H9 (cell line): ENCODE data around the gene RBPJL. TPM values are rescaled to one million over a fixed set of nuclear protein-coding genes. Genes with fewer than 3 reads are reported as not detected.

ENCODE experiments used
- DNase-seq: peaks from one replicate; pipeline ENCODE4 v3.0.0-alpha.2; 2017
- H2AFZ ChIP-seq: one replicate; pipeline ENCODE4 v1.6.1; 2013; ENCODE audit warnings: mild to moderate bottlenecking, low read length, control low read depth, moderate library complexity
- H2AK5ac ChIP-seq: 2 replicates; pipeline ENCODE4 v1.6.1; 2013; ENCODE audit warnings: low read length, control low read depth, mixed read lengths; ENCODE audit not compliant: insufficient read length
- H2BK120ac ChIP-seq: one replicate; pipeline ENCODE4 v1.6.1; 2013; ENCODE audit warnings: low read depth, mild to moderate bottlenecking, low read length, control low read depth, inconsistent platforms; ENCODE audit not compliant: poor library complexity, severe bottlenecking
- H2BK12ac ChIP-seq: 2 replicates; pipeline ENCODE4 v1.6.1; 2013; ENCODE audit warnings: low read length, control low read depth, mixed read lengths, low read depth; ENCODE audit not compliant: insufficient read length
- H2BK15ac ChIP-seq: 2 replicates; pipeline ENCODE4 v1.6.1; 2013; ENCODE audit warnings: low read depth, low read length, control low read depth
- H2BK20ac ChIP-seq: one replicate; pipeline ENCODE4 v1.6.1; 2013; ENCODE audit warnings: low read depth, mild to moderate bottlenecking, low read length, control low read depth, inconsistent platforms; ENCODE audit not compliant: poor library complexity, severe bottlenecking
- H2BK5ac ChIP-seq: 2 replicates; pipeline ENCODE4 v1.6.1; 2013; ENCODE audit warnings: low read length, control low read depth, mixed read lengths; ENCODE audit not compliant: insufficient read length
- H3K14ac ChIP-seq: 2 replicates; pipeline ENCODE4 v1.6.1; 2013; ENCODE audit warnings: low read length, control low read depth; ENCODE audit not compliant: insufficient read depth
- H3K18ac ChIP-seq: 2 replicates; pipeline ENCODE4 v1.6.1; 2013; ENCODE audit warnings: low read depth, mild to moderate bottlenecking, mixed read lengths, low read length, control low read depth; ENCODE audit not compliant: insufficient read length
- H3K23ac ChIP-seq: 2 replicates; pipeline ENCODE4 v1.6.1; 2013; ENCODE audit warnings: low read length, control low read depth, mixed read lengths, low read depth; ENCODE audit not compliant: insufficient read length
- H3K23me2 ChIP-seq: 2 replicates; pipeline ENCODE4 v1.6.1; 2013; ENCODE audit warnings: low read depth, mild to moderate bottlenecking, mixed read lengths, low read length, control low read depth; ENCODE audit not compliant: insufficient read length, poor library complexity, severe bottlenecking
- H3K27ac ChIP-seq: 2 replicates; pipeline ENCODE4 v1.5.1; 2013; ENCODE audit warnings: low read length, control low read depth, mixed read lengths, low read depth; ENCODE audit not compliant: insufficient read length
- H3K27me3 ChIP-seq: 2 replicates; pipeline ENCODE4 v1.6.1; 2013; ENCODE audit warnings: low read length, control low read depth, inconsistent platforms; ENCODE audit not compliant: insufficient read depth
- H3K4ac ChIP-seq: 2 replicates; pipeline ENCODE4 v1.6.1; 2013; ENCODE audit warnings: low read depth, mild to moderate bottlenecking, control low read depth, inconsistent platforms, low read length, moderate library complexity
- H3K4me1 ChIP-seq: 2 replicates; pipeline ENCODE4 v1.6.1; 2013; ENCODE audit warnings: low read length, control low read depth, inconsistent platforms; ENCODE audit not compliant: insufficient read depth
- H3K4me2 ChIP-seq: 2 replicates; pipeline ENCODE4 v1.6.1; 2013; ENCODE audit warnings: low read length, control low read depth, mixed read lengths; ENCODE audit not compliant: insufficient read length, insufficient read depth
- H3K56ac ChIP-seq: 2 replicates; pipeline ENCODE4 v1.6.1; 2013; ENCODE audit warnings: low read depth, mild to moderate bottlenecking, mixed read lengths, low read length, control low read depth; ENCODE audit not compliant: insufficient read length
- H3K79me1 ChIP-seq: 2 replicates; pipeline ENCODE4 v1.6.1; 2013; ENCODE audit warnings: low read depth, mild to moderate bottlenecking, moderate library complexity, low read length, control low read depth, inconsistent platforms; ENCODE audit not compliant: insufficient read depth, poor library complexity, severe bottlenecking
- H3K79me2 ChIP-seq: 2 replicates; pipeline ENCODE4 v1.6.1; 2013; ENCODE audit warnings: low read length, control low read depth, inconsistent platforms; ENCODE audit not compliant: insufficient read depth
- H3K9ac ChIP-seq: 2 replicates; pipeline ENCODE4 v1.6.1; 2013; ENCODE audit warnings: low read length, control low read depth, mixed read lengths; ENCODE audit not compliant: insufficient read length; ENCODE audit errors: extremely low read depth
- H3K9me3 ChIP-seq: one replicate; pipeline ENCODE4 v1.6.1; 2013; ENCODE audit warnings: low read depth, low read length, inconsistent platforms; ENCODE audit not compliant: control insufficient read depth
- H3T11ph ChIP-seq: one replicate; pipeline ENCODE4 v1.6.1; 2013; ENCODE audit warnings: mild to moderate bottlenecking, low read length, control low read depth, inconsistent platforms
- H4K20me1 ChIP-seq: one replicate; pipeline ENCODE4 v1.6.1; 2013; ENCODE audit not compliant: control insufficient read depth, insufficient read length, insufficient read depth
- H4K5ac ChIP-seq: 2 replicates; pipeline ENCODE4 v1.6.1; 2013; ENCODE audit warnings: low read depth, mild to moderate bottlenecking, mixed read lengths, low read length, control low read depth; ENCODE audit not compliant: insufficient read length
- H4K8ac ChIP-seq: replicated peaks from 2 replicates; pipeline ENCODE4 v1.6.1; 2013; ENCODE audit warnings: low read length, control low read depth, mixed read lengths, low read depth; ENCODE audit not compliant: insufficient read length
- H4K91ac ChIP-seq: 2 replicates; pipeline ENCODE4 v1.6.1; 2013; ENCODE audit warnings: low read depth, mild to moderate bottlenecking, moderate library complexity, mixed read lengths, low read length, control low read depth; ENCODE audit not compliant: insufficient read length
- H3K27ac Mint-ChIP-seq, 3 experiments: 2 replicates in 2 of 3; 3 replicates in 1 of 3; pipeline ENCODE4 v1.8.0; 2020 to 2021; ENCODE audit warnings: mixed read lengths in 3 of 3, mild to moderate bottlenecking in 1 of 3, moderate library complexity in 1 of 3
- H3K27me3 Mint-ChIP-seq: 2 replicates; pipeline ENCODE4 v1.8.0; 2021; ENCODE audit warnings: low read depth, mild to moderate bottlenecking, moderate library complexity, mixed read lengths
- H3K36me3 Mint-ChIP-seq, 3 experiments: 2 replicates in 2 of 3; 3 replicates in 1 of 3; pipeline ENCODE4 v1.8.0; 2020 to 2021; ENCODE audit warnings: low read depth in 3 of 3, mixed read lengths in 3 of 3; ENCODE audit not compliant: insufficient read depth in 1 of 3
- H3K4me1 Mint-ChIP-seq, 2 experiments: 2 replicates each; pipeline ENCODE4 v1.8.0; 2020; ENCODE audit warnings: mixed read lengths in 2 of 2
- H3K4me3 Mint-ChIP-seq, 2 experiments: 2 replicates in 1 of 2; 3 replicates in 1 of 2; pipeline ENCODE4 v1.8.0; 2020 to 2021; ENCODE audit warnings: mild to moderate bottlenecking in 2 of 2, mixed read lengths in 2 of 2, moderate library complexity in 1 of 2
- H3K9me3 Mint-ChIP-seq, 2 experiments: 2 replicates in 1 of 2; 3 replicates in 1 of 2; pipeline ENCODE4 v1.8.0; 2020; ENCODE audit warnings: mild to moderate bottlenecking in 2 of 2, mixed read lengths in 2 of 2, moderate library complexity in 1 of 2
- WGBS: extraction: QIAGEN DNeasy Blood & Tissue Kit; methylation state at CpG from one replicate; pipeline ENCODE4 v1.1.7; 2013; ENCODE audit warnings: missing lambda C conversion rate, low lambda C conversion rate, mixed read lengths; ENCODE audit not compliant: insufficient read length; ENCODE audit errors: extremely low coverage; 5-methylcytosine and 5-hydroxymethylcytosine counted together
- total RNA-seq: library from RNA; stranded (reverse); gene quantifications from 2 replicates; pipeline ENCODE4 v1.2.1, GENCODE V29; 2021
- TF ChIP-seq, protein P1 (sequence below): fragments of 200-600 bp; sonication (generic); conservative IDR thresholded peaks from 3 replicates; pipeline ENCODE4 v1.8.0; 2021; ENCODE audit warnings: antibody characterized with exemption, mild to moderate bottlenecking

The RBPJL gene
- total RNA-seq, 1 experiment from 2014 or later = 0.28 TPM

GRCh38 chr20:45341939-45342854 is 35.6 kb downstream of the RBPJL start:
- no peak overlapping the region for H4K91ac ChIP-seq
- H2AFZ ChIP-seq = no peak overlapping the region
- peaks cover 4% of the 10 kb centered on the region for H3K23me2 ChIP-seq
- no peaks in the 10 kb centered on the region for H3K27me3 ChIP-seq
- no CpG with 5 or more reads among the region's 16 CpGs for WGBS
- H4K8ac ChIP-seq = no peak overlapping the region
- H3K4me1 Mint-ChIP-seq = peaks cover 97 to 100% of the 10 kb centered on the region in 2 experiments
- peak overlapping the region; percentile 30 for H3K9ac ChIP-seq
- peaks cover 44% of the 10 kb centered on the region for H3K4me1 ChIP-seq
- H4K5ac ChIP-seq = peak overlapping the region; percentile 30
- peaks cover 5% of the 10 kb centered on the region; the same call in 1 of the 2 replicates for H3K79me2 ChIP-seq
- H3K9me3 ChIP-seq = no peaks in the 10 kb centered on the region
- 0 out of 2 replicates have a peak, but pooled peaks cover 1% of the 10 kb centered on the region for H3K27me3 Mint-ChIP-seq
- H4K20me1 ChIP-seq = peaks cover 2% of the 10 kb centered on the region
- H3K18ac ChIP-seq = peak overlapping the region; percentile 70
- peak overlapping the region; percentile 53 for H3K4me2 ChIP-seq
- no peak overlapping the region for H2BK12ac ChIP-seq
- H3K4me3 Mint-ChIP-seq = peak overlapping the region; percentile 65 to 76
- H2AK5ac ChIP-seq = no peak overlapping the region
- H3K36me3 Mint-ChIP-seq = peaks cover 3 to 12% (median 5%) of the 10 kb centered on the region in 3 experiments; a peak in 4 of 7 replicates
- peak overlapping the region; percentile 73 for H3K27ac ChIP-seq
- peak overlapping the region; percentile 96 to 99 (median 98) for H3K27ac Mint-ChIP-seq
- H3K23ac ChIP-seq = no peak overlapping the region
- peak; percentile 82 for DNase-seq
- TF ChIP-seq, protein P1, sequence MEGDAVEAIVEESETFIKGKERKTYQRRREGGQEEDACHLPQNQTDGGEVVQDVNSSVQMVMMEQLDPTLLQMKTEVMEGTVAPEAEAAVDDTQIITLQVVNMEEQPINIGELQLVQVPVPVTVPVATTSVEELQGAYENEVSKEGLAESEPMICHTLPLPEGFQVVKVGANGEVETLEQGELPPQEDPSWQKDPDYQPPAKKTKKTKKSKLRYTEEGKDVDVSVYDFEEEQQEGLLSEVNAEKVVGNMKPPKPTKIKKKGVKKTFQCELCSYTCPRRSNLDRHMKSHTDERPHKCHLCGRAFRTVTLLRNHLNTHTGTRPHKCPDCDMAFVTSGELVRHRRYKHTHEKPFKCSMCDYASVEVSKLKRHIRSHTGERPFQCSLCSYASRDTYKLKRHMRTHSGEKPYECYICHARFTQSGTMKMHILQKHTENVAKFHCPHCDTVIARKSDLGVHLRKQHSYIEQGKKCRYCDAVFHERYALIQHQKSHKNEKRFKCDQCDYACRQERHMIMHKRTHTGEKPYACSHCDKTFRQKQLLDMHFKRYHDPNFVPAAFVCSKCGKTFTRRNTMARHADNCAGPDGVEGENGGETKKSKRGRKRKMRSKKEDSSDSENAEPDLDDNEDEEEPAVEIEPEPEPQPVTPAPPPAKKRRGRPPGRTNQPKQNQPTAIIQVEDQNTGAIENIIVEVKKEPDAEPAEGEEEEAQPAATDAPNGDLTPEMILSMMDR = no peak
- no peaks in the 10 kb centered on the region for H3K9me3 Mint-ChIP-seq
- H2BK15ac ChIP-seq = no peak overlapping the region
- no peak overlapping the region for H2BK20ac ChIP-seq
- H3K4ac ChIP-seq = no peak overlapping the region
- no peak overlapping the region for H3T11ph ChIP-seq
- peak overlapping the region; percentile 86 for H3K14ac ChIP-seq
- H3K79me1 ChIP-seq = no peaks in the 10 kb centered on the region
- peak overlapping the region; percentile 4 for H2BK5ac ChIP-seq
- H3K56ac ChIP-seq = no peak overlapping the region
- no peak overlapping the region for H2BK120ac ChIP-seq
